DOHH2 (cell line): ENCODE measurements around the gene DIP2B.

Experiments used
- H3F3A ChIP-seq: fragments of 200-600 bp; sonication (generic), shearing (Covaris generic); 2 replicates; pipeline ENCODE4 v1.6.0; 2016; ENCODE audit warnings: antibody characterized with exemption, mild to moderate bottlenecking; ENCODE audit not compliant: control insufficient read depth, insufficient read depth
- H3K27ac ChIP-seq: fragments of 200-600 bp; sonication (generic); 2 replicates; pipeline ENCODE4 v1.5.1; 2014; ENCODE audit warnings: low read depth, mild to moderate bottlenecking, low read length, moderate library complexity
- H3K27me3 ChIP-seq: fragments of 200-600 bp; sonication (generic); 2 replicates; pipeline ENCODE4 v1.6.1; 2014; ENCODE audit warnings: mild to moderate bottlenecking, low read length, mixed read lengths; ENCODE audit not compliant: control insufficient read depth
- H3K36me3 ChIP-seq: fragments of 200-600 bp; sonication (generic); 2 replicates; pipeline ENCODE4 v1.6.1; 2014; ENCODE audit warnings: mild to moderate bottlenecking, low read length, moderate library complexity, mixed read lengths; ENCODE audit not compliant: control insufficient read depth
- H3K4me1 ChIP-seq: fragments of 200-600 bp; sonication (generic); 2 replicates; pipeline ENCODE4 v1.6.1; 2014; ENCODE audit warnings: mild to moderate bottlenecking, low read length, mixed read lengths; ENCODE audit not compliant: control insufficient read depth
- H3K4me2 ChIP-seq: fragments of 200-600 bp; sonication (generic); 2 replicates; pipeline ENCODE4 v1.6.0; 2014; ENCODE audit warnings: mild to moderate bottlenecking, low read length, moderate library complexity
- H3K4me3 ChIP-seq: fragments of 200-600 bp; sonication (generic); 2 replicates; pipeline ENCODE4 v1.5.1; 2014; ENCODE audit warnings: mild to moderate bottlenecking, low read length, mixed read lengths
- H3K79me2 ChIP-seq: fragments of 200-600 bp; sonication (generic); 2 replicates; pipeline ENCODE4 v1.6.1; 2014; ENCODE audit warnings: mild to moderate bottlenecking, low read length, mixed read lengths; ENCODE audit not compliant: control insufficient read depth
- H3K9me2 ChIP-seq: fragments of 200-600 bp; sonication (generic); replicated peaks from 2 replicates; pipeline ENCODE4 v1.6.1; 2014; ENCODE audit warnings: mild to moderate bottlenecking, low read length, mixed read lengths; ENCODE audit not compliant: control insufficient read depth
- H3K9me3 ChIP-seq: fragments of 200-600 bp; sonication (generic); 2 replicates; pipeline ENCODE4 v1.6.1; 2014; ENCODE audit warnings: antibody characterized with exemption, low read length, mixed read lengths; ENCODE audit not compliant: control insufficient read depth, insufficient read depth
- H4K20me1 ChIP-seq: fragments of 200-600 bp; sonication (generic); 2 replicates; pipeline ENCODE4 v1.6.0; 2014; ENCODE audit warnings: low read depth, mild to moderate bottlenecking, antibody characterized with exemption, low read length, moderate library complexity; ENCODE audit not compliant: control insufficient read depth, insufficient read depth
- EZH2phosphoT487 ChIP-seq: fragments of 200-600 bp; sonication (generic); IDR thresholded peaks from 2 replicates; pipeline ENCODE4 v1.6.1; 2017; ENCODE audit warnings: borderline replicate concordance, mild to moderate bottlenecking, antibody characterized with exemption, low read length, moderate library complexity, mixed read lengths
- TF ChIP-seq, protein P1 (sequence below): fragments of 200-600 bp; sonication (generic); IDR thresholded peaks from one replicate; pipeline ENCODE4 v1.5.1; 2014; ENCODE audit warnings: antibody characterized with exemption, mild to moderate bottlenecking, low read depth, low read length; ENCODE audit not compliant: poor library complexity, severe bottlenecking

DIP2B gene

DNA sequence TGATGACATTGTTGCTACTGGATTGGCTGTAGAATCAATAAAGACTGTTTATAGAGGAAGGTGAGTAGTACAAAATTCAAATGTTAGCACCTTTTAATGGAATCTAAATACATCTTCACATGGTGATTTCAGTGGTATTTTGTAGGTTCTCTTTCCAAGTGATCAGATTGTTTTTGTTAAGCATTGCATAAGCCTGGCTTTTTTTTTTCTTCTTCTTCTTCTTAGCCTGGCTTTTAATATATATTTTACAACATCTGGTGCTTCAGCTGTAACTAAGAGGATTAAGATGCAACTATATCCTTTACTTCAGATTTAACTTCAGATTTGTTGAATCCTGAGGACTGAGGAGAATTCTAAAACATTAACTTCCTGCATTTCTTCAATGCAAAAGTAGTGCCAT lies 201.8 kb downstream of the DIP2B start:
- Histone ChIP-seq H3K79me2 (no peaks in the 10 kb centered on the region), H3K9me3 (no peaks in the 10 kb centered on the region), H3K4me3 (no peak overlapping the region), H3K27ac (no peak overlapping the region), H4K20me1 (no peaks in the 10 kb centered on the region), H3K4me1 (no peaks in the 10 kb centered on the region), H3K9me2 (no peaks in the 10 kb centered on the region), H3K4me2 (no peak overlapping the region), H3K36me3 (peaks cover 13% of the 10 kb centered on the region; the same call in 1 of the 2 replicates), H3F3A (no peaks in the 10 kb centered on the region), H3K27me3 (no peaks in the 10 kb centered on the region)
- TF ChIP-seq, protein P1, sequence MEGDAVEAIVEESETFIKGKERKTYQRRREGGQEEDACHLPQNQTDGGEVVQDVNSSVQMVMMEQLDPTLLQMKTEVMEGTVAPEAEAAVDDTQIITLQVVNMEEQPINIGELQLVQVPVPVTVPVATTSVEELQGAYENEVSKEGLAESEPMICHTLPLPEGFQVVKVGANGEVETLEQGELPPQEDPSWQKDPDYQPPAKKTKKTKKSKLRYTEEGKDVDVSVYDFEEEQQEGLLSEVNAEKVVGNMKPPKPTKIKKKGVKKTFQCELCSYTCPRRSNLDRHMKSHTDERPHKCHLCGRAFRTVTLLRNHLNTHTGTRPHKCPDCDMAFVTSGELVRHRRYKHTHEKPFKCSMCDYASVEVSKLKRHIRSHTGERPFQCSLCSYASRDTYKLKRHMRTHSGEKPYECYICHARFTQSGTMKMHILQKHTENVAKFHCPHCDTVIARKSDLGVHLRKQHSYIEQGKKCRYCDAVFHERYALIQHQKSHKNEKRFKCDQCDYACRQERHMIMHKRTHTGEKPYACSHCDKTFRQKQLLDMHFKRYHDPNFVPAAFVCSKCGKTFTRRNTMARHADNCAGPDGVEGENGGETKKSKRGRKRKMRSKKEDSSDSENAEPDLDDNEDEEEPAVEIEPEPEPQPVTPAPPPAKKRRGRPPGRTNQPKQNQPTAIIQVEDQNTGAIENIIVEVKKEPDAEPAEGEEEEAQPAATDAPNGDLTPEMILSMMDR = no peak
- no peak for TF ChIP-seq EZH2phosphoT487

DNA sequence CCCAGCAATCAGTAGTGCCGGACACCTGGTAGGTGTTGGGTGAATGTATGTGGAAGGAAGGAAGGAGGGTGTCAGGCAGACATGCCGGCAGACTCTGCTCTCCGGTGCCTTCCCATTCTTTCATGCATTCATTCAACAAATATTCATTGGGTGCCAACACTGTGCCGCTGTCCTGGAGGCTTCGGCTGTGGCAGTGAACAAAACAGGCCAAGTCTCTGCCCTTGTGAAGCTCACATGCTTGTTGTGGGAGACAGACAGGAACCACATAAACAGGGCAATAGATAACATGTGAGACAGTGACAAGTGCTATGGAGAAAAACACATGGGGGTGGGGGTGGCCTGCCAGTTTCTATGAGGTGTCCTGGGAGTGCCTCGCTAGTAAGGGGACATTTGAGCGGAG lies 202.6 kb downstream of the DIP2B start:
- Histone ChIP-seq H3K36me3 (peaks cover 13% of the 10 kb centered on the region; the same call in 1 of the 2 replicates), H3K9me2 (no peaks in the 10 kb centered on the region), H3K79me2 (no peaks in the 10 kb centered on the region), H3K27me3 (no peaks in the 10 kb centered on the region), H3K4me3 (no peak overlapping the region), H3K4me2 (no peak overlapping the region), H3K9me3 (no peaks in the 10 kb centered on the region), H3F3A (no peaks in the 10 kb centered on the region), H4K20me1 (no peaks in the 10 kb centered on the region), H3K27ac (no peak overlapping the region), H3K4me1 (no peaks in the 10 kb centered on the region)
- no peak for TF ChIP-seq EZH2phosphoT487
- TF ChIP-seq, protein P1 = no peak

DNA sequence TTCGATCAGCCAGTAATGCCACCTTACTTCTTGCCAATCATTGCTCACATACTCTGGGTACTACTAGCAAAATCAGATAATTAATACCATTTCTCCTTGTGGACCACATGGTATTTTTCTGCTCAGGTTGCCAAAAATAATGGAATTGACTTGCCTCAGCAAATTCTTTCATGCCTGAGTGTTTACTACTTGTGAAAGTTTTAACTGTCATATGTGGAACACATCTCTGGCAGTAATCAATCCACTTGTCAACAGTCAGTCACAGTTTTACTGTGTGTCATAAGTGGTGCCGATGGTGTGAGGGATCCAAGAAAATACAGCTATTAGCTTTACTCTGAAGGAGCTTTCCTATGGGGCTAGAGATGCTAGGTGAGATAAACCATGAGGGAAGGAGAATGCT lies 203.8 kb downstream of the DIP2B start:
- peaks cover 13% of the 10 kb centered on the region; the same call in 1 of the 2 replicates for H3K36me3 ChIP-seq
- no peaks in the 10 kb centered on the region for H3K9me3 ChIP-seq
- no peaks in the 10 kb centered on the region for H3K79me2 ChIP-seq

More for the DNA sequence above, 203.8 kb downstream of the DIP2B start:
- no peaks in the 10 kb centered on the region for H3K27me3 ChIP-seq
- no peak overlapping the region for H3K4me3 ChIP-seq
- no peaks in the 10 kb centered on the region for H3K4me1 ChIP-seq
- no peaks in the 10 kb centered on the region for H4K20me1 ChIP-seq
- TF ChIP-seq EZH2phosphoT487 = no peak
- TF ChIP-seq, protein P1 = no peak
- no peaks in the 10 kb centered on the region for H3K9me2 ChIP-seq
- H3K27ac ChIP-seq = no peak overlapping the region
- H3K4me2 ChIP-seq = no peak overlapping the region
- H3F3A ChIP-seq = no peaks in the 10 kb centered on the region
